SK-N-SH (cell line): Measurements from ENCODE around the gene PARD3. TPM values are rescaled to one million over a fixed set of nuclear protein-coding genes. Genes with fewer than 3 reads are reported as not detected.

Source experiments
- CTCF ChIA-PET: fragments of 300-600, 350-600 bp; formaldehyde crosslinking; extraction: SDS; loops from one replicate; lab custom pipeline; 2021; lab: Yijun Ruan, JAX
- POLR2A ChIA-PET: fragments of 350-600 bp; sonication (Branson Sonifier 250); formaldehyde crosslinking; extraction: SDS; loops from one replicate; lab custom pipeline; 2020; ENCODE audit warnings: antibody characterized with exemption, inconsistent platforms; lab: Yijun Ruan, JAX
- DNase-seq: peaks from one replicate; pipeline ENCODE4 v3.0.0; 2012
- H2AFZ ChIP-seq: fragments of 200-600 bp; sonication (generic); 2 replicates; pipeline ENCODE4 v1.8.1; 2016; ENCODE audit warnings: antibody characterized with exemption, mild to moderate bottlenecking, low read depth
- H3F3A ChIP-seq: fragments of 200-600 bp; sonication (generic); replicated peaks from 2 replicates; pipeline ENCODE3; 2016; ENCODE audit warnings: antibody characterized with exemption, mild to moderate bottlenecking; ENCODE audit not compliant: insufficient read depth
- H3K27ac ChIP-seq, 2 experiments: fragments of 200-500 bp in 1 of 2; fragments of 200-600 bp in 1 of 2; sonication (Bioruptor generic) in 1 of 2; sonication (generic), shearing (Covaris generic) in 1 of 2; 2 replicates each; pipeline versions ENCODE4 v1.5.1 to v1.6.1; 2014 to 2016; ENCODE audit warnings: low read depth in 2 of 2, inconsistent platforms in 1 of 2, low read length in 1 of 2, mild to moderate bottlenecking in 1 of 2, mixed read lengths in 1 of 2
- H3K27me3 ChIP-seq: fragments of 200-600 bp; sonication (generic), shearing (Covaris generic); 2 replicates; pipeline ENCODE4 v1.6.1; 2016; ENCODE audit warnings: mixed run types; ENCODE audit not compliant: insufficient read depth
- H3K36me3 ChIP-seq, 2 experiments: fragments of 200-500 bp in 1 of 2; fragments of 200-600 bp in 1 of 2; sonication (Bioruptor generic) in 1 of 2; sonication (generic) in 1 of 2; replicated peaks in 1 of 2; 2 replicates each; pipeline versions ENCODE3 to v1.5.1; 2014 to 2016; ENCODE audit warnings: low read length in 1 of 2, mild to moderate bottlenecking in 1 of 2; ENCODE audit not compliant: insufficient read depth in 2 of 2, control insufficient read depth in 1 of 2
- H3K4me1 ChIP-seq, 2 experiments: fragments of 200-500 bp in 1 of 2; fragments of 200-600 bp in 1 of 2; sonication (Bioruptor generic) in 1 of 2; sonication (generic), shearing (Covaris generic) in 1 of 2; 2 replicates each; pipeline versions ENCODE4 v1.5.1 to v1.6.1; 2014 to 2016; ENCODE audit warnings: low read depth in 1 of 2, low read length in 1 of 2, mixed run types in 1 of 2; ENCODE audit not compliant: insufficient read depth in 2 of 2, control insufficient read depth in 1 of 2
- H3K4me2 ChIP-seq: fragments of 200-600 bp; sonication (generic), shearing (Covaris generic); 2 replicates; pipeline ENCODE4 v1.6.1; 2017; ENCODE audit warnings: mixed run types
- H3K4me3 ChIP-seq, 2 experiments: fragments of 200-500 bp in 1 of 2; fragments of 200-600 bp in 1 of 2; sonication (Bioruptor generic) in 1 of 2; sonication (generic), shearing (Covaris generic) in 1 of 2; 2 replicates each; pipeline versions ENCODE4 v1.5.1 to v1.8.1; 2014 to 2016; ENCODE audit warnings: low read depth in 2 of 2, inconsistent platforms in 1 of 2, low read length in 1 of 2, mild to moderate bottlenecking in 1 of 2, mixed read lengths in 1 of 2, moderate library complexity in 1 of 2
- H3K79me2 ChIP-seq: fragments of 200-600 bp; sonication (generic); 2 replicates; pipeline ENCODE4 v1.8.1; 2017; ENCODE audit warnings: mild to moderate bottlenecking; ENCODE audit not compliant: insufficient read depth
- H3K9ac ChIP-seq: fragments of 200-600 bp; sonication (generic); 2 replicates; pipeline ENCODE4 v1.6.1; 2017; ENCODE audit warnings: mixed run types
- H3K9me2 ChIP-seq: fragments of 200-600 bp; sonication (generic); 2 replicates; pipeline ENCODE4 v1.6.1; 2017; ENCODE audit warnings: mixed run types
- H3K9me3 ChIP-seq: fragments of 200-600 bp; sonication (generic); 2 replicates; pipeline ENCODE4 v1.6.1; 2017; ENCODE audit warnings: mixed run types, mild to moderate bottlenecking, moderate library complexity
- H4K20me1 ChIP-seq: fragments of 200-600 bp; sonication (generic); 2 replicates; pipeline ENCODE4 v1.6.1; 2017; ENCODE audit warnings: mild to moderate bottlenecking, mixed run types; ENCODE audit not compliant: insufficient read depth
- ELF1 ChIP-seq: IDR thresholded peaks from 2 replicates; pipeline ENCODE4 v1.4.0; 2012
- EZH2phosphoT487 ChIP-seq: fragments of 200-600 bp; sonication (generic); IDR thresholded peaks from 2 replicates; pipeline ENCODE4 v1.6.1; 2017; ENCODE audit warnings: low read depth, mixed run types, mild to moderate bottlenecking, antibody characterized with exemption, moderate library complexity, borderline replicate concordance
- FOXM1 ChIP-seq: IDR thresholded peaks from 2 replicates; pipeline ENCODE4 v1.4.0; 2012; ENCODE audit warnings: low read depth, mild to moderate bottlenecking
- GATA2 ChIP-seq: sonication (generic); formaldehyde crosslinking; IDR thresholded peaks from 2 replicates; pipeline ENCODE4 v1.5.0; 2020; ENCODE audit warnings: mild to moderate bottlenecking, missing genetic modification reagents
- MEF2A ChIP-seq: IDR thresholded peaks from 2 replicates; pipeline ENCODE4 v1.4.0; 2012; ENCODE audit warnings: low read depth, borderline replicate concordance
- NRF1 ChIP-seq: IDR thresholded peaks from 2 replicates; pipeline ENCODE4 v1.6.1; 2012; ENCODE audit warnings: low read depth, mild to moderate bottlenecking, low read length
- POLR2AphosphoS5 ChIP-seq: IDR thresholded peaks from 2 replicates; pipeline ENCODE4 v1.6.1; 2012; ENCODE audit warnings: low read depth, low read length
- RAD21 ChIP-seq: IDR thresholded peaks from 2 replicates; pipeline ENCODE4 v1.6.1; 2012; ENCODE audit warnings: mild to moderate bottlenecking, low read length
- RCOR1 ChIP-seq: fragments of 150-350 bp; IDR thresholded peaks from 2 replicates; pipeline ENCODE4 v1.6.1; 2017; ENCODE audit warnings: antibody characterized with exemption, low read length
- RXRA ChIP-seq: IDR thresholded peaks from 2 replicates; pipeline ENCODE4 v1.4.0; 2012; ENCODE audit warnings: low read depth, mild to moderate bottlenecking, borderline replicate concordance
- SIN3A ChIP-seq: IDR thresholded peaks from 2 replicates; pipeline ENCODE4 v1.6.1; 2012; ENCODE audit warnings: low read depth, mild to moderate bottlenecking, low read length, moderate library complexity, borderline replicate concordance
- SMC3 ChIP-seq: IDR thresholded peaks from 2 replicates; pipeline ENCODE4 v1.6.1; 2012; ENCODE audit warnings: low read depth, low read length, improper control_type of control experiment
- TAF1 ChIP-seq: IDR thresholded peaks from 2 replicates; pipeline ENCODE4 v1.6.1; 2012; ENCODE audit warnings: low read depth, mild to moderate bottlenecking, low read length, moderate library complexity, borderline replicate concordance
- TEAD4 ChIP-seq: IDR thresholded peaks from 2 replicates; pipeline ENCODE4 v1.4.0; 2012; ENCODE audit warnings: mild to moderate bottlenecking, borderline replicate concordance; ENCODE audit not compliant: insufficient read depth
- YY1 ChIP-seq: IDR thresholded peaks from 2 replicates; pipeline ENCODE4 v1.4.0; 2012; ENCODE audit warnings: low read depth, mild to moderate bottlenecking
- WGBS: methylation state at CpG from one replicate; pipeline ENCODE4 v1.1.6; 2017; ENCODE audit warnings: low lambda C conversion rate; 5-methylcytosine and 5-hydroxymethylcytosine counted together
- polyA plus RNA-seq, 3 experiments: library from polyadenylated mRNA; depleted of rRNA; stranded (reverse); fragments of >200 nt; gene quantifications; 2 replicates each; pipeline ENCODE4 v1.2.3, GENCODE V29; 2012
- TF ChIP-seq, protein P1 (sequence below): fragments of 200-600 bp; sonication (generic); IDR thresholded peaks from 2 replicates; pipeline ENCODE4 v1.6.1; 2017; ENCODE audit warnings: antibody characterized with exemption, mild to moderate bottlenecking, moderate library complexity
- TF ChIP-seq, protein P2 (sequence below): IDR thresholded peaks from 2 replicates; pipeline ENCODE4 v1.4.0; 2012; ENCODE audit warnings: low read depth, borderline replicate concordance
- TF ChIP-seq, protein P3 (sequence below): IDR thresholded peaks from 2 replicates; pipeline ENCODE4 v1.4.0; 2012; ENCODE audit warnings: low read depth
- TF ChIP-seq, protein P4 (sequence below): IDR thresholded peaks from 2 replicates; pipeline ENCODE4 v1.4.0; 2012; ENCODE audit warnings: low read depth, borderline replicate concordance

The PARD3 gene
- polyA plus RNA-seq, 1 of the 3 experiments (the other 2 are of a cell fraction): 29.4 TPM

DNA sequence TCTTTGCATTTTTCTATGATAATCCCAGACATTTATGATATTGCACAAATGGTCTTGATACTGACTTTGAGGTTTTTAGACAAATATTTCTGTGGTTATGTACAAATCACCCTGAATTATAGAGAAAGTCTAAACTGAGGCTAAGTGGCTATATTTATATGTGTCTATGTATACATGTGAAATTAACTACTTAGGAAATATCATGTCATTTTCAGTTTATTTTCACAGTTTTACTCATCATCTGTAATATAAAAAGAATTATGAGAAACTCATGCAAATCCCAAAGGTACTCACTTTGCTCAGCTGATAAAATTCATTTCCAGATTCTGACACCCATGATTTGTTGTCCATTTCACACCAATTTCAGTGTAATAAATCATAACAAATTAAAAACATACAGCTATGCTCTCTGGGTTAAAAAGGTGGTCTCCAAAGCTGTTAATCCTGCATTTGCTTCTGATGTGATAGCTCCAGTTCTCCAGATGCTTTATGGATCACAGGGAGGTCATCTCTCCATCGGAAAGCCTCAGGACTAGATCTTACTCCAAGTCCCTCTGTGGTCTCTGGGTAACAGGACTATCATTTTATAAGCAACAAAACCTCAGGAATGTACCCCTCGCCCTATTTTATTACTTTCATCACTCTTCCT, 673.9 kb downstream of the PARD3 start (continued):
- TF ChIP-seq NRF1 (no peak), RAD21 (no peak), SIN3A (no peak), SMC3 (no peak), ELF1 (no peak), EZH2phosphoT487 (no peak)
- TF ChIP-seq, protein P1, sequence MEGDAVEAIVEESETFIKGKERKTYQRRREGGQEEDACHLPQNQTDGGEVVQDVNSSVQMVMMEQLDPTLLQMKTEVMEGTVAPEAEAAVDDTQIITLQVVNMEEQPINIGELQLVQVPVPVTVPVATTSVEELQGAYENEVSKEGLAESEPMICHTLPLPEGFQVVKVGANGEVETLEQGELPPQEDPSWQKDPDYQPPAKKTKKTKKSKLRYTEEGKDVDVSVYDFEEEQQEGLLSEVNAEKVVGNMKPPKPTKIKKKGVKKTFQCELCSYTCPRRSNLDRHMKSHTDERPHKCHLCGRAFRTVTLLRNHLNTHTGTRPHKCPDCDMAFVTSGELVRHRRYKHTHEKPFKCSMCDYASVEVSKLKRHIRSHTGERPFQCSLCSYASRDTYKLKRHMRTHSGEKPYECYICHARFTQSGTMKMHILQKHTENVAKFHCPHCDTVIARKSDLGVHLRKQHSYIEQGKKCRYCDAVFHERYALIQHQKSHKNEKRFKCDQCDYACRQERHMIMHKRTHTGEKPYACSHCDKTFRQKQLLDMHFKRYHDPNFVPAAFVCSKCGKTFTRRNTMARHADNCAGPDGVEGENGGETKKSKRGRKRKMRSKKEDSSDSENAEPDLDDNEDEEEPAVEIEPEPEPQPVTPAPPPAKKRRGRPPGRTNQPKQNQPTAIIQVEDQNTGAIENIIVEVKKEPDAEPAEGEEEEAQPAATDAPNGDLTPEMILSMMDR: no peak
- TF ChIP-seq, all 33 proteins: peak for 0

DNA sequence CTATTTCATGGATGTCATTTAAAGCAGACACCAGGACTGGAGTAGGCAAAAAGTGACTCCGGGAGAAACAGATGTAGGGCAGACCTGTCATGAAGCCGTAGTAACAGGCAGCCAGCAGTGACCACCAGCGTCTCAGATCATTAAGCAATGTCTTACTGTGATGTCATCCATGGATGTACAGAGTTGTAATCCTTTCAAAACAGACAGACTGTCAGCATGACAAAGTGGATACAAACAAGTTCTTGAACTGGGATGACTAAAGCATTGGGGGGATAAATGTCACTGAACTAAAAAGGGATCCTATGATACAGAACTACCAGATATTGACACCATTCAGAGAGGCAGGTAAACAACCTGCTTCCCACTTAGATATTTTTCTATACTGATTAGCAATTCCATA, 675.5 kb downstream of the PARD3 start:
- Histone ChIP-seq H3K9ac (no peak overlapping the region), H3K36me3 (no peaks in the 10 kb centered on the region), H3F3A (no peaks in the 10 kb centered on the region), H3K9me3 (no peaks in the 10 kb centered on the region), H3K4me3 (no peak overlapping the region), H4K20me1 (no peaks in the 10 kb centered on the region), H3K79me2 (no peaks in the 10 kb centered on the region), H2AFZ (no peak overlapping the region), H3K9me2 (no peaks in the 10 kb centered on the region), H3K4me2 (no peak overlapping the region), H3K27ac (no peak overlapping the region), H3K4me1 (peaks cover 0 to 8% of the 10 kb centered on the region in 2 experiments; a peak in 2 of 4 replicates), H3K27me3 (no peaks in the 10 kb centered on the region)
- ChIA-PET POLR2A (no interaction called here), CTCF (interaction anchor here (1.5 kb wide), 1 partner anchor 22 kb away, joined by 4 read pairs; no protein-coding TSS in a partner anchor)
- 77% methylated on average over 3 of the region's 3 CpGs for WGBS
- no peak for DNase-seq
- TF ChIP-seq, protein P1: no peak
- TF ChIP-seq TEAD4 (no peak), GATA2 (CRISPR knock-in tag) (no peak), YY1 (no peak), FOXM1 (no peak), POLR2AphosphoS5 (no peak), RXRA (no peak), TAF1 (no peak), NRF1 (no peak), RCOR1 (no peak), MEF2A (no peak)
- TF ChIP-seq, protein P2, sequence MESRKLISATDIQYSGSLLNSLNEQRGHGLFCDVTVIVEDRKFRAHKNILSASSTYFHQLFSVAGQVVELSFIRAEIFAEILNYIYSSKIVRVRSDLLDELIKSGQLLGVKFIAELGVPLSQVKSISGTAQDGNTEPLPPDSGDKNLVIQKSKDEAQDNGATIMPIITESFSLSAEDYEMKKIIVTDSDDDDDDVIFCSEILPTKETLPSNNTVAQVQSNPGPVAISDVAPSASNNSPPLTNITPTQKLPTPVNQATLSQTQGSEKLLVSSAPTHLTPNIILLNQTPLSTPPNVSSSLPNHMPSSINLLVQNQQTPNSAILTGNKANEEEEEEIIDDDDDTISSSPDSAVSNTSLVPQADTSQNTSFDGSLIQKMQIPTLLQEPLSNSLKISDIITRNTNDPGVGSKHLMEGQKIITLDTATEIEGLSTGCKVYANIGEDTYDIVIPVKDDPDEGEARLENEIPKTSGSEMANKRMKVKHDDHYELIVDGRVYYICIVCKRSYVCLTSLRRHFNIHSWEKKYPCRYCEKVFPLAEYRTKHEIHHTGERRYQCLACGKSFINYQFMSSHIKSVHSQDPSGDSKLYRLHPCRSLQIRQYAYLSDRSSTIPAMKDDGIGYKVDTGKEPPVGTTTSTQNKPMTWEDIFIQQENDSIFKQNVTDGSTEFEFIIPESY: no peak
- TF ChIP-seq, protein P3, sequence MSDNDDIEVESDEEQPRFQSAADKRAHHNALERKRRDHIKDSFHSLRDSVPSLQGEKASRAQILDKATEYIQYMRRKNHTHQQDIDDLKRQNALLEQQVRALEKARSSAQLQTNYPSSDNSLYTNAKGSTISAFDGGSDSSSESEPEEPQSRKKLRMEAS: no peak
- TF ChIP-seq, protein P4, sequence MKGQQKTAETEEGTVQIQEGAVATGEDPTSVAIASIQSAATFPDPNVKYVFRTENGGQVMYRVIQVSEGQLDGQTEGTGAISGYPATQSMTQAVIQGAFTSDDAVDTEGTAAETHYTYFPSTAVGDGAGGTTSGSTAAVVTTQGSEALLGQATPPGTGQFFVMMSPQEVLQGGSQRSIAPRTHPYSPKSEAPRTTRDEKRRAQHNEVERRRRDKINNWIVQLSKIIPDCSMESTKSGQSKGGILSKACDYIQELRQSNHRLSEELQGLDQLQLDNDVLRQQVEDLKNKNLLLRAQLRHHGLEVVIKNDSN: no peak
